Left ventricle myocardium inferior (tissue), 1 donor: ENCODE data around the gene RPS27A. TPM values are rescaled to one million over a fixed set of nuclear protein-coding genes. Genes with fewer than 3 reads are reported as not detected.
"Not testable (repeated sequence)": the region's sequence is repeated elsewhere in the genome, so short reads cannot be mapped to it uniquely, and the experiment has no call there.

ENCODE experiments used
- DNase-seq: peaks from one replicate; pipeline ENCODE4 v3.0.0-alpha.2; 2020
- H3K27ac ChIP-seq: fragments of 200-600 bp; replicated peaks from 2 replicates; pipeline ENCODE4 v1.8.0; 2021
- H3K27me3 ChIP-seq: fragments of 200-600 bp; 2 replicates; pipeline ENCODE4 v1.8.0; 2021; ENCODE audit warnings: low read depth
- H3K36me3 ChIP-seq: fragments of 200-600 bp; 2 replicates; pipeline ENCODE4 v1.8.0; 2021
- H3K4me1 ChIP-seq: fragments of 200-600 bp; 2 replicates; pipeline ENCODE4 v1.8.0; 2021
- H3K4me3 ChIP-seq: fragments of 200-600 bp; 2 replicates; pipeline ENCODE4 v1.8.0; 2021; ENCODE audit warnings: mild to moderate bottlenecking, moderate library complexity
- H3K9me3 ChIP-seq: fragments of 200-600 bp; replicated peaks from 2 replicates; pipeline ENCODE4 v1.8.0; 2021
- intact Hi-C: fragments of 100-400 bp; cut with micrococcal nuclease; formaldehyde crosslinking; loops from one replicate; pipeline ENCODE4 v1.11.0; 2022
- total RNA-seq: library from RNA; stranded (reverse); fragmentation: NEBNext Ultra II Directional; extraction: Animal tissue kit (Norgen Biotek cat#: 25700); gene quantifications from one replicate; pipeline ENCODE4 v1.2.1, GENCODE V29; 2021
- TF ChIP-seq, protein P1 (sequence below): fragments of 200-600 bp; IDR thresholded peaks from 2 replicates; pipeline ENCODE4 v1.8.0; 2021; ENCODE audit warnings: antibody characterized with exemption, mild to moderate bottlenecking, borderline replicate concordance
- donor health status: DM: no; HTN: yes; CAD: no; lungs with severe emphysema.

The RPS27A gene
- total RNA-seq, 1 donor from 2014 or later, result 459 TPM

DNA sequence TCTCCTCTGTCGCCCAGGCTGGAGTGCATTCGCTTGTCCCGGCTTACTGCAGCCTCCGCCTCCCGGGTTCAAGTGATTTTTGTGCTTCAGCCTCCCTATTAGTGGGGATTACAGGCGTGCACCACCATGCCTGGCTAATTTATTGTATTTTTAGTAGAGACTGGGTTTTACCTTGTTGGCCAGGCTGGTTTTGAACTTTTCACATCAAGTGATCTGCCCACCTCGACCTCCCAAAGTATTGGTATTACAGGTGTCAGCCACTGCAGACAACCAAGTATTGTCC lies 1.1 kb downstream of the RPS27A start:
- Histone ChIP-seq H3K36me3 (peaks cover 47% of the 10 kb centered on the region), H3K4me1 (peaks cover 44% of the 10 kb centered on the region), H3K27me3 (no peaks in the 10 kb centered on the region), H3K27ac (peak overlapping the region; percentile 97), H3K4me3 (peak overlapping the region; percentile 96), H3K9me3 (no peaks in the 10 kb centered on the region)
- intact Hi-C loops, result no loop called here
- DNase-seq, result no peak
- TF ChIP-seq, protein P1, sequence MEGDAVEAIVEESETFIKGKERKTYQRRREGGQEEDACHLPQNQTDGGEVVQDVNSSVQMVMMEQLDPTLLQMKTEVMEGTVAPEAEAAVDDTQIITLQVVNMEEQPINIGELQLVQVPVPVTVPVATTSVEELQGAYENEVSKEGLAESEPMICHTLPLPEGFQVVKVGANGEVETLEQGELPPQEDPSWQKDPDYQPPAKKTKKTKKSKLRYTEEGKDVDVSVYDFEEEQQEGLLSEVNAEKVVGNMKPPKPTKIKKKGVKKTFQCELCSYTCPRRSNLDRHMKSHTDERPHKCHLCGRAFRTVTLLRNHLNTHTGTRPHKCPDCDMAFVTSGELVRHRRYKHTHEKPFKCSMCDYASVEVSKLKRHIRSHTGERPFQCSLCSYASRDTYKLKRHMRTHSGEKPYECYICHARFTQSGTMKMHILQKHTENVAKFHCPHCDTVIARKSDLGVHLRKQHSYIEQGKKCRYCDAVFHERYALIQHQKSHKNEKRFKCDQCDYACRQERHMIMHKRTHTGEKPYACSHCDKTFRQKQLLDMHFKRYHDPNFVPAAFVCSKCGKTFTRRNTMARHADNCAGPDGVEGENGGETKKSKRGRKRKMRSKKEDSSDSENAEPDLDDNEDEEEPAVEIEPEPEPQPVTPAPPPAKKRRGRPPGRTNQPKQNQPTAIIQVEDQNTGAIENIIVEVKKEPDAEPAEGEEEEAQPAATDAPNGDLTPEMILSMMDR, result no peak

DNA sequence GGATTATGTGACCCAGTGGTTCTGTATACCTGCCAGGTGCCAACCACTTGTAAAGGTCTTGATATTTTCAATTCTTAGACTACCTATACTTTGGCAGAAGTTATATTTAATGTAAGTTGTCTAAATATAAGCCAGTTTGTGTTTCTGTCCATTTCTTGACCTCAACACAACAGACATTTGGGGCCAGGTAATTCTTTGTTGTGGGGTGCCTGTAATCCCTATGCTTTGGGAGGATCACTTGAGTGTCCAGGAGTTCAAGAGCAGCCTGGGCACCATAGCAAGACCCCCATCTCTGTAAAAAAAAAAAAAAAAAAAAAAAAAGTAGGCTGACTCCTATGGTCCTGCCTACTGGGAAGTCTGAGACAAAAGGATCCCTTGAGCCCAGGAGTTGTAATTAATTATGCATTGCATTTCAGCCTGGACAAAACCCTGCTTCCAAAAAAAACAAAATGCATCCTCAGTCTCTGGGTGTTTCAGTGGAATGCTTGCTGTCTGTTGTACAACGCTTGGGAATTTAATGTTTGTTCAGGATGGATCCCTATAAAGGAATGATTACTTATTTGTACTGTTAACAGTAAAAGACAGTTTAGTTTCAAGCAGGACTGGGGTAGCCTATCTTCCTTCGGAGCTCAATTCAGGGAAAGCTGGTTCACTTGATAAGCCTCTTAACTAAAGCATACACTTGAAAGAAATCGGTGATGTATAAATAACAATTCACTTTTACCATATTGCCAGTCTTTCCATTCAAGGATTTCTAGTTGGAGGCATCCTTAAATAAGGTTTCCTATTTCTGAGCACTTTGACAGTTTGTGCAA lies 3.4 kb downstream of the RPS27A start:
- intact Hi-C loops, result no loop called here
- H3K9me3 ChIP-seq, result no peaks in the 10 kb centered on the region

DNA sequence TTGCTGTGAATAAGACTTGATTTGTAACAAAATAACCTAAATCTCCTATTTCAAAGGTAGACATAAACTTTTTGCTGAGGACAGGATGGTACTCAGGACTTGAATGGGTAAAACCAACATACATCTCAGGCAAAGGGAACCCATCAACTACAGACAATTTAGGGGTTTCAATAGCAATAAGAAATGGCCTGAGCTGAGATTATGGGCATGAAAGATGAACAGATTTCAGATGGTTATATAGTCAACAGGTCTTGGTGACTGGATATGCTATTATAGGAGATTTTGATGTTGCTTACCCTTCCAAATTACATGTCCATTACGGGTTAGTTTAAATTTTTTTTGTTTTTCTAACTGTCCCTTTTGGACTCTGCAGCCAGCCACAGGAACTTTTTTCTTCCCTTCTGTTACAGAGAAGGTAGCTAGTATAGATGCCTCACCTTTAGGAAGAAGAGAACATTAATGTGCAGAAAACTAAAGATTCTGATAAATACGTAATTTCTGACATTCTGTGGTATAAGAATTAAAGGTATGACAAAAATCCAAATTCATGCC lies 4.6 kb downstream of the RPS27A start:
- Histone ChIP-seq H3K4me1 (peaks cover 26% of the 10 kb centered on the region), H3K9me3 (no peaks in the 10 kb centered on the region), H3K4me3 (no peak overlapping the region), H3K27me3 (no peaks in the 10 kb centered on the region), H3K27ac (no peak overlapping the region), H3K36me3 (peaks cover 78% of the 10 kb centered on the region)
- TF ChIP-seq, protein P1, result no peak
- DNase-seq, result no peak
- intact Hi-C loops, result no loop called here

More for the DNA sequence above, 3.4 kb downstream of the RPS27A start:
- TF ChIP-seq, protein P1, result no peak
- H3K27me3 ChIP-seq, result no peaks in the 10 kb centered on the region
- peaks cover 35% of the 10 kb centered on the region for H3K4me1 ChIP-seq
- no peak overlapping the region for H3K27ac ChIP-seq
- H3K4me3 ChIP-seq, result no peak overlapping the region
- peaks cover 67% of the 10 kb centered on the region for H3K36me3 ChIP-seq
- DNase-seq, result no peak

DNA sequence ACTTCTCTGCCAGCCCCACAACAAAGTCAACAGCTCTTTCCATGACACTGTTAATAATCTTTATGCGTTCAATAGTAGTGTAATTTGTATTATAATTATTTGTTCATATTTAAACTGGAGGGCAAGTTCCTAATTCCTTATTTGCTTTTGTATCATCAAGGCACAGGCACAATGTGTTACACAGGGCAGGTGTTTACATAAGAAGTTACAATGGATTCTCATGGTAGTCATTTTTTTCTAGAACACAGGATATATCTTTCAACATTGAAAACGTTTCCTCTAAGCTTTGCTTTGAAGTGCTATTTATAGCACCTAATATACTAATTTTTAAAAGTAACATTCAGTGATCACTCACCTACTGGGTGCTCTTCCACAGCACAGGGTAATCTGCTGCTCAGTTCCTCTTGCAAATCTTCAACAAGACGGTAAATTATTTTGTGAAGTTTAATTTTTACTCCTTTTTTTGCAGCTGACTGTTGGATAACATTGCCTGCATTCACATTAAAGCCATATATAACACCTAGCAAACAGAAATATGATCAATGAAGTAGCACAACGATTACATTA lies 7.3 kb downstream of the RPS27A start:
- Histone ChIP-seq H3K4me1 (peaks cover 4% of the 10 kb centered on the region), H3K4me3 (no peak overlapping the region), H3K36me3 (peaks cover 96% of the 10 kb centered on the region), H3K27me3 (no peaks in the 10 kb centered on the region), H3K9me3 (no peaks in the 10 kb centered on the region), H3K27ac (no peak overlapping the region)
- TF ChIP-seq, protein P1, result no peak
- no peak for DNase-seq
- intact Hi-C loops, result no loop called here

DNA sequence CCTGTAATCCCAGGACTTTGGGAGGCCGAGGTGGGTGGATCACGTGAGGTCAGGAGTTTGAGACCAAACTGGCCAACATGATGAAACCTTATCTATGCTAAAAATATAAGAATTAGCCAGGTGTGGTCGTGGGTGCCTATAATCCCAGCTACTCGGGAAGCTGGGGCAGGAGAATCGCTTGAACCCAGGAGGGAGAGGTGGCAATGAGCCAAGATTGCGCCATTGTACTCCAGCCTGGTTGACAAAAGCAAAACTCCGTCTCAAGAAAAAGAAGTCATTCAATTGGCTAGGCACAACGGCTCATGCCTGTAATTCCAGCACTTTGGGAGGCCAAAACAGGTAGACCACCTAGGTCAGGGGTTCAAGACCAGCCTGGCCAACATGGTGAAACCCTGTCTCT lies 9.1 kb downstream of the RPS27A start:
- DNase-seq, H3K4me3 ChIP-seq, H3K9me3 ChIP-seq, H3K4me1 ChIP-seq, H3K27me3 ChIP-seq, H3K27ac ChIP-seq, intact Hi-C loops: not testable (repeated sequence)
- H3K36me3 ChIP-seq, result peaks cover 96% of the 10 kb centered on the region

DNA sequence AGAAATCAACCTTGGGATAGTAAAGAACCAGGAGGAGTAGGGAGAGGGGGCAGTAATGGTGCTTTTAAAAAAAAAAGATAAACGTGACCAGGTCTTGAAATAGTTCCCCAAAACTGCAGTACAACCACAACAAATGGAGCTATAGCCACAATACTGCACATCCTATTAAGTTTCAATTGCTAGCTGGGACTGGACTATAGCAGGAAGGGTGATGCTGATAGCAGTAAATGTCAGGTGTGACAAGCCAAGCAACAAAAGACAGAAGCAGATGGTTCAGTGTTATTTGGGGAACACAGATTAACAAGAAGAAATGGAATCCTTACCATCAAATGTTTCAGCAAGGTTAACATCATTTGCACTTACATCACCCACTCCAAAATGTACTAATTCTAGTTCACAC lies 10.1 kb downstream of the RPS27A start:
- no peak for DNase-seq
- no peaks in the 10 kb centered on the region for H3K9me3 ChIP-seq
- no peaks in the 10 kb centered on the region for H3K27me3 ChIP-seq
- H3K4me3 ChIP-seq, result no peak overlapping the region
- H3K36me3 ChIP-seq, result peaks cover 97% of the 10 kb centered on the region
- TF ChIP-seq, protein P1, result no peak
- intact Hi-C loops, result no loop called here
- H3K27ac ChIP-seq, result no peak overlapping the region
- no peaks in the 10 kb centered on the region for H3K4me1 ChIP-seq
